ENCODE data around the gene TBL1XR1. TPM values are rescaled to one million over a fixed set of nuclear protein-coding genes. Genes with fewer than 3 reads are reported as not detected.
A peak's percentile ranks its signal among the peaks of the same experiment; 100 is the strongest.

TBL1XR1 gene
- total RNA-seq, 1 donor from 2014 or later = 243 TPM

DNA sequence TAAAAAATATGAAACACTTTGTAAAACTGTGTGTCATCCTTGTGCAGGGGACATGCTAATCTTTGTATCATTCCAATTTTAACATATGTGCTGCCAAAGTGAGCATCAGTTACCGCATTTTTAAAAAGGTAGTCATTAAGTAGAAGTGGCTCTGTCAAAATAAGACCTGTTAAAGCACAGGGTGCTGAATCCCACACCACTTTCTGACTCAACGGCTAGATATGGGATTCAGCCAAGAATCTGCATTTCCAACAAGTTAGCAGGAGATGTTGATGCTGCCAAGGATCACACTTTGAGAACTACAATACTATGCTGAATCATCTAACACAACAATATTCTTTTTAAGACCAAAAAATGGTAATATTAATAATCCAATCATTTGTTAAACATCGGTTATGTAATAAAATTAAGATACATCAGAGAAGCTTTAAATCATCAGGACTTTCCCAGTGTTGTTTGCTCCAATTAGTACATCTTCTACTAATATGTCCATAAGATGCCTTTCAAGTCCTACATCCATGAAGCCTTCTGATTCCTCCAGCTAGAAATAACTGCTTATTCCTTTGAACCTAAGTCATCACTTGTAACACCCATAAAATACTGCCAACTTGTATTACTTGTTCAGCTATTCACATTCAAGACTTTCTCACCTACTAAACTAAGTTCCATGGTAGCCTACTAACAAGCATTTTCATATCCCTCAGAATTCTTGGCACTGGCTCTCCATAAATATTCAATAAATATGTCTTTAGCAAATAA lies 71.1 kb downstream of the TBL1XR1 start:
- Mint-ChIP-seq H3K4me1 (peaks cover 69% of the 10 kb centered on the region), H3K27ac (no peak overlapping the region), H3K27me3 (ENCODE audit: low read depth) (no peaks in the 10 kb centered on the region), H3K36me3 (no peaks in the 10 kb centered on the region), H3K4me3 (no peak overlapping the region), H3K9me3 (no peaks in the 10 kb centered on the region)
- TF ChIP-seq, protein P1, sequence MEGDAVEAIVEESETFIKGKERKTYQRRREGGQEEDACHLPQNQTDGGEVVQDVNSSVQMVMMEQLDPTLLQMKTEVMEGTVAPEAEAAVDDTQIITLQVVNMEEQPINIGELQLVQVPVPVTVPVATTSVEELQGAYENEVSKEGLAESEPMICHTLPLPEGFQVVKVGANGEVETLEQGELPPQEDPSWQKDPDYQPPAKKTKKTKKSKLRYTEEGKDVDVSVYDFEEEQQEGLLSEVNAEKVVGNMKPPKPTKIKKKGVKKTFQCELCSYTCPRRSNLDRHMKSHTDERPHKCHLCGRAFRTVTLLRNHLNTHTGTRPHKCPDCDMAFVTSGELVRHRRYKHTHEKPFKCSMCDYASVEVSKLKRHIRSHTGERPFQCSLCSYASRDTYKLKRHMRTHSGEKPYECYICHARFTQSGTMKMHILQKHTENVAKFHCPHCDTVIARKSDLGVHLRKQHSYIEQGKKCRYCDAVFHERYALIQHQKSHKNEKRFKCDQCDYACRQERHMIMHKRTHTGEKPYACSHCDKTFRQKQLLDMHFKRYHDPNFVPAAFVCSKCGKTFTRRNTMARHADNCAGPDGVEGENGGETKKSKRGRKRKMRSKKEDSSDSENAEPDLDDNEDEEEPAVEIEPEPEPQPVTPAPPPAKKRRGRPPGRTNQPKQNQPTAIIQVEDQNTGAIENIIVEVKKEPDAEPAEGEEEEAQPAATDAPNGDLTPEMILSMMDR (IDR thresholded peaks at IDR 0.05; ENCODE audit: unreplicated experiment) = no peak
- no peak for DNase-seq (ENCODE audit: low spot score in 2 of 2, unreplicated experiment in 2 of 2)

DNA sequence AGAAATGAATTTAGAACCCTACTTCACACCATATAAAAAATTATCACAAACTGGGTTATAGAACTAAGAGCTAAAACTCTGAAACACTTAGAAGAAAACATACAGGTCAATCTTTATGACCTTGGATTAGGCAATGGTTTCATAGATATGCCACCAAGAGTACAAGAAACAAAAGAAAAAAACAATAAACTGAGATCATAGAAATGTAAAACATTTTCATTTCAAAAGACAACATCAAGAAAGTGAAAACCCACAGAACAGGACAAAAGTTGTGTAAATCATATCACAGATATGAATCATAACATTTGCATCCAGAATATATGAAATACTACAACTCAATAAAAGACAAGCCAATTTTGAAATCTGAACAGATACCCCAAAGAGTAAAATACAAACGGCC lies 72.4 kb downstream of the TBL1XR1 start:
- no peaks in the 10 kb centered on the region for H3K27me3 Mint-ChIP-seq (ENCODE audit: low read depth)
- H3K36me3 Mint-ChIP-seq = no peaks in the 10 kb centered on the region
- peak overlapping the region; percentile 13 for H3K27ac Mint-ChIP-seq
- TF ChIP-seq, protein P1 (IDR thresholded peaks at IDR 0.05; ENCODE audit: unreplicated experiment) = no peak
- no peak overlapping the region for H3K4me3 Mint-ChIP-seq
- no peaks in the 10 kb centered on the region for H3K9me3 Mint-ChIP-seq
- DNase-seq (ENCODE audit: low spot score in 2 of 2, unreplicated experiment in 2 of 2) = no peak
- H3K4me1 Mint-ChIP-seq = peaks cover 71% of the 10 kb centered on the region

DNA sequence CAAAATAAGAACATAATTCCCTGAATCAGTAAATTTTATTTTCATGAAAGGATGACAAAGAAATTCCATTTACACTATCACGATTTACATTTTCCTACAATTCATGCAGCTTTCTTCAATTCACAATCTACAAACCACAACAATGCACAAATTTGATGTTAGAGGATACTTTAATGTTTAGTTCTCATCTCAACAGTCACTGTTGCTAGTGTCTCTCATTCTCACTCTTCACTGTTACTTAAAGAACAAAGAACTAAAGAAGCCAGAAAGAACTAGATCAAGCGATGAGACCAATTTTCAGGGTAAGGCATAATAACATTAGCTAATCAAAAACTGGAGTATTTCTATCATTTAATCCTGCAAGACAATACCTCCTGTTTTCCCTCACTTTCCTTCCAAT lies 73.5 kb downstream of the TBL1XR1 start:
- Mint-ChIP-seq H3K36me3 (no peaks in the 10 kb centered on the region), H3K27ac (peak overlapping the region; percentile 5), H3K9me3 (no peaks in the 10 kb centered on the region), H3K4me1 (peaks cover 70% of the 10 kb centered on the region), H3K27me3 (ENCODE audit: low read depth) (no peaks in the 10 kb centered on the region), H3K4me3 (no peak overlapping the region)
- TF ChIP-seq, protein P1 (IDR thresholded peaks at IDR 0.05; ENCODE audit: unreplicated experiment) = no peak
- no peak for DNase-seq (ENCODE audit: low spot score in 2 of 2, unreplicated experiment in 2 of 2)

DNA sequence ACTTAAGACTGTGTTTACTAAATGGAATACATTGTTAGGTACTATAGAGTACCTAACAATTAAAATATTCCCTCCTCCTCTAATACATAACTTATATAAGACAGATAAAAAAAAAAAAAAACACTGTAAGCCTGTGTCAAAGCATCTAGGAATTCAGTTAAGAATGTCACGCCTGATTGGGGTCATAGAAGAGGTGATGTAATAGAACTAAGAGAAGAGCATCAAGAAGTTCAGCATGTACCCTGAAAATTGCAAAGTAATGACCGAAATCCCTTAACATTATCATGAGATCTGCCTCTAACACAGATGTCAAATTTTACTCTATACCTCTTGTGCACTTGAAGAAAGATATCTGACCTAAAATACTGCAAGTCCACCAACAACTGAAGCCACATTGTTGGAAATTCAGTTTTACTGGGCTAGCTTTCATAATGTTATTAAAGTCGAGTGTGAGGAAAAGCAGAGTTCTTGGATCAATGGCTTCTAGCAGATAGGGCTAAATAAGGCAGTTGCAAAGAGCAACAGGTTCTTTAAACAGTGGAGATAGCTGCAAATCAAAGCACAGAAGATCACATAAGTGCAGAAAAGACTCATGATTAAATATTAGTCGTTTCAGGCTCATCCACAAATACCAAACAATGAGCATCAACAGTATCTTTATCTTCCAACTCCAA lies 75.0 kb downstream of the TBL1XR1 start:
- DNase-seq (ENCODE audit: low spot score in 2 of 2, unreplicated experiment in 2 of 2) = no peak
- Mint-ChIP-seq H3K4me3 (no peak overlapping the region), H3K4me1 (peaks cover 68% of the 10 kb centered on the region), H3K9me3 (no peaks in the 10 kb centered on the region), H3K27ac (peak overlapping the region; percentile 75), H3K27me3 (ENCODE audit: low read depth) (no peaks in the 10 kb centered on the region), H3K36me3 (no peaks in the 10 kb centered on the region)
- TF ChIP-seq, protein P1 (IDR thresholded peaks at IDR 0.05; ENCODE audit: unreplicated experiment) = no peak

DNA sequence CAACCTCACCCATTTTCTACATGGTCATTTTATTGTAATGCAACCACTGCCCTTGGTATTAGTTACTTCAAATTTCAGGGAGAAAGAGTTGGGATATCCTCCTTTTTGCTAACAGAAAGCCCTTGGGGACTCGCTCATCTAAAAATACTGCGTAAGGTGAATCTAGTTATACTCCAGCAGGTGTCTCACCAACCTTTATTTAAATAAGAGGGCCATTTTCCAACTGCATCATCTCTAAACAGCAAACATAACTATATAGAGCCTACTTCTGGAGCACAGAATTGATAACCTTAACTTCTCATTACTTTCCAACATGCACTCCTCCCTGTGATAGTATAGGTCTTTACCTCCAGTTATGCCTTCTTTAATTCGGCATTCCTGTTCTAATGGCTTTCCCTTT lies 77.5 kb downstream of the TBL1XR1 start:
- Mint-ChIP-seq H3K4me3 (no peak overlapping the region), H3K4me1 (peaks cover 60% of the 10 kb centered on the region), H3K27ac (no peak overlapping the region), H3K9me3 (no peaks in the 10 kb centered on the region), H3K36me3 (no peaks in the 10 kb centered on the region), H3K27me3 (ENCODE audit: low read depth) (no peaks in the 10 kb centered on the region)
- TF ChIP-seq, protein P1 (IDR thresholded peaks at IDR 0.05; ENCODE audit: unreplicated experiment) = no peak
- no peak for DNase-seq (ENCODE audit: low spot score in 2 of 2, unreplicated experiment in 2 of 2)

Measured in mesothelial cell of epicardium (in vitro differentiated cells).